Measurements from ENCODE around the gene AQP9.

The AQP9 gene

DNA sequence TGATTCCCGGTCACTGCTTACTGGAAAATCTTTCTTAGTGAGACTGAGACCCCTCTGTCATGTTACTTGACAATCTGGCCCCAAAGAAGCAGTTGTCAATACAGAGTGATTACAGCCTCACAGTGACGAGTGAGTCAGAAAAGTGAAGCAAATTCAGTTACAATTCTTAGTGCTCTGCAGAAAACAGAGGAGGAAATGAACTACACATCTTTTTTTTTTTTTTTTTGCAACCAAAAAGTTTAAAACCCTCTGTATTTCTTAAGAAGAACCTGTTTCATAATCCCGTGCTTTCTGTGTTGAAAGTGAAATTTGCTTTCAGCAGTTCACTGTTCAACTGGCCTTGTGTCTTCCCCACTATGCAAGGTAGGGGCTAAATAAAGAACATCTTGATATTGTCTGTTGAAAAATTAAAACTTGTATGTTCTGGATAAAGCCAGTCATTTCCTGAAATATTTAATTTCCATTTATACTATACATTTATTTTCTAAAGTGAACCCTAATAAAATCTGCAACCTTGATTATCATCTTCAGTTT, 1.9 kb downstream of the AQP9 start:
- no peak for DNase-seq (ENCODE audit: low read depth in 2 of 2)

GRCh38 chr15:58141894-58142293, 3.7 kb downstream of the AQP9 start:
- no peak for DNase-seq (ENCODE audit: low read depth in 2 of 2)

DNA sequence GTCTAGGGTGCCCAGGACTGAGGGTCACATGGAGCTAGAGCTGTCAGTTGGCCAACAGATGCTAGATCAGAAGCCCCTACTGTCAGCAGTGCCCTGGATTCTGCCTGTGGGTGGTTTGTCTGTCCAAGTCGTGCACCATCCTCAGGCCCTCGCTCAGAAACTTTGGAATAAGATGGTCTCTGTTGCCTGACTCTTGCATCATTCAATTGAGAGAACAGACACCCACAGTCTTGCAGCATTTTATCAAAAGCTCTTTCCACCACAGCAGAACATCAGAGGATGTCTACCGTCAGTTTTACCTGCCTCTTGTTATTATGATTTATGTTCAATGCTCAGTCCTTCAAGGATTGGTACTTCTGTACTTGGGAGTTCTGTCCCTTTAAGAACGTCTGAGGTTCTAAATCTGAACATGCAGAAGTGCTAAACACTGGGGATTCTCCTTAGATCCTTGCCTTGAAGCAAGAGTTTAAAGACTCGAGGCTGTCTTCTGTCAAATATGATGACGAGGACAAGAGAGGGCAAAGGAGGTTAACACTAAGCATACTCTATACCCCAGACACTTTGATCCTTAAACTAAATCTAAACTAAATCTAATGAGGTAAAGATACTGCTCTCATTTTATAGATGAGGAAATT, 4.8 kb downstream of the AQP9 start:
- DNase-seq (ENCODE audit: low read depth in 2 of 2) = no peak

GRCh38 chr15:58145606-58146005, 7.4 kb downstream of the AQP9 start:
- DNase-seq (ENCODE audit: low read depth in 2 of 2) = no peak

- DNase-seq (ENCODE audit: low read depth in 2 of 2) = no peak
Observed at GRCh38 chr15:58146211-58146610, 8.0 kb downstream of the AQP9 start.

DNA sequence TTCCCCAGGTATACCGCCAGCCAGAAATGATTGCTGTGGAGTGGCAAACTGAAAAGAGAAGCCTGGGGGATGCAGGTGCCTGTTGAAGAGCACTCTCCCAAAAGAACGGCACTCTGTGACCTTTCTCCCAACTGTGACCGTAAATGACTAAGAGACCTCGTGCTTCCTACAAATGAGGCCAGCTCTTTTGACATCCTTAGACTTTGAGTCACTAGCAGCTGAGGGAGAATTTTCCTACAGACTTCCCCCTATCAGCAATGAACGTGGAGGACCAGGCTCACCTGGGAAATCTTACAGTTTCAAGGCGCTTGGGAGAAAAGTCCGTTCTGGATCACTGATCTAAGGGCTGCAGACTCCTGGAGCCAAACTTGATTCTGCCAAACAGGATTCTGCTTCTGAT, 8.6 kb downstream of the AQP9 start:
- no peak for DNase-seq (ENCODE audit: low read depth in 2 of 2)

DNA sequence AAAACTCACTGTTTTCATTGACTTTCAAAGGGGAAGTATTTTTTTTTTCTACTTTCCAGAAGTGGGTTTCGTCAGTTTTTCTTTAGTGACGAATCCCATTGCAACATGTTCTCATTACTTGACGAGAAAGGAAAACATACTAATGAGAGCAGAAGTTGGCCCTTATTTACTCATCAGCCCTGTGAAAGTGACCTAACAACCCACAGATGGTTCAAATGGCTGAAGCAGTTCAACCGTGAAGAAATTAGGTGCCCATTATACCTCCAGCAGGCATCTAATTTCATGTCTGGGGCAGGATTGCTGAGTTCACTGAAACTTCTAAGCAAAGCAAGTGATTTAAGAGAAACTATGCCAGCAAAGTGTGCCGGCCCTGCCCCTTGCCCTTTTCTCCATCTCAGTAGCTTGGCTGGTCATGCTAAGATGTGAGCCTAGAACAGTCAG, 9.0 kb downstream of the AQP9 start:
- no peak for DNase-seq (ENCODE audit: low read depth in 2 of 2)

- no peak for DNase-seq (ENCODE audit: low read depth in 2 of 2)
Observed at GRCh38 chr15:58148120-58148519, 9.9 kb downstream of the AQP9 start.

- no peak for DNase-seq (ENCODE audit: low read depth in 2 of 2)
Observed at GRCh38 chr15:58148633-58149445, 10.7 kb downstream of the AQP9 start.

- no peak for DNase-seq (ENCODE audit: low read depth in 2 of 2)
Observed at GRCh38 chr15:58154769-58155168, 16.6 kb downstream of the AQP9 start.

GRCh38 chr15:58159827-58160386, 21.7 kb downstream of the AQP9 start:
- no peak for DNase-seq (ENCODE audit: low read depth in 2 of 2)

DNA sequence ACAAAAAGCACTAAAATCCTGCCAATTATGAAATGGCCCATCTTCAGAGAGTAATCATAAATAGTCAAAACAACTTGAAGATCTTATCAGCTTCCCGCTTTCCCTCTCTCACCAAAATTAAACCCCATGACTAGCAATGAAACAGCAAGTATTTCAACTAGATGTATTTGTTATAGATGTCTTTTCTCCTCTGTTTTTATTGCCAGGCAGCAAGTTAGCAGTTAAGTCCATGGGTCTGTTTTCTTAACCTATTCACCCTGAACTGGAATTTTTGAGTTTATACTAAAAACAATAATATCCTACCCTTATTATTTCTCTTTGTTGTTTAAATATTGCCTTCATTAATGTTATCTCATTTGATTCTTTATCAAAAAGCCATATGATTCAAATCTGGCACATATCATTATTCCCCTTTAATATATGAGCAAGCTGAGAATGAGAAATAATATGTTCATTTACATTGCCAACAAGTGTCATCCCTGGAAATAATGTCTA, 23.3 kb downstream of the AQP9 start:
- DNase-seq (ENCODE audit: low read depth in 2 of 2) = no peak

- DNase-seq (ENCODE audit: low read depth in 2 of 2) = no peak
Observed at GRCh38 chr15:58163985-58164384, 25.8 kb downstream of the AQP9 start.

DNA sequence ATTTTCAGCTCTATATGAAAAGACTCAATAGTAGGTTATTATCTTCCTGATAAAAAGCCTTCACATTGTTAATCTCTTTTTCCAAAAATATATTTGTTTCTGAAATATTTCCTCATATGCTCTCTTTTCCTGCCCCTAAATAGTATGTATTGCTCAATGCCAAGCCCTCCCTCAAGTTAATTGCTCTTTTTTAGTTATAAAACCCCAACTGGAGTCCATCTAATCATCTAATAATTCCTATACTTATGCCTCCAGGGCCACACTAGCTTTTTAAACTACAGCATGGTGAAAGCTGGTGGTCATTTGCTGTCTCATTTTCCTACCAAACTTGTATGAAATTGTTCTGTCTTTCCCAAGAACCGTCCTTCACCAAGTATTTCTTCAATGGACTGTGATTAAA, 26.7 kb downstream of the AQP9 start:
- DNase-seq (ENCODE audit: low read depth in 2 of 2) = no peak

DNA sequence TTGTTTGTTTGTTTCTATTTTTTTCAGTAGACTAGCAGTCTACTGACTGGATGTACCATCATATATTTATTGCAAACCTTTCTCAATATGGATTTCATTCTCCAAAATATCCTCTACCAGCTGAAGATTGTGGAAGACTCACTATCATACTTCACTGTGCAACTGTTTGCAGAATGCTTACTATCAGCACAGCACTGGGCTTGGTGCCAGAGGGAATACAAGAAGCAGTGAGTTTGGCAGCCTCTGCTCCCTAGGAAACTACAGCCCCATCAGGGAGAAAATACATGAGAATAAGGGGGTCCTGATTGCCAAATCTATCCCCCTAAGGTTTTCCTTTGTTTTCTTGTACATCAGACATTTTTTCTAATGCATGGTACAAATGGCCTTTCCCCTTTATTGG, 27.5 kb downstream of the AQP9 start:
- DNase-seq (ENCODE audit: low read depth in 2 of 2) = no peak

GRCh38 chr15:58167095-58167691, 29.0 kb downstream of the AQP9 start:
- DNase-seq (ENCODE audit: low read depth in 2 of 2) = no peak

- DNase-seq (ENCODE audit: low read depth in 2 of 2) = no peak
Observed at GRCh38 chr15:58169934-58170333, 31.8 kb downstream of the AQP9 start.

GRCh38 chr15:58171476-58172061, 33.4 kb downstream of the AQP9 start:
- DNase-seq (ENCODE audit: low read depth in 2 of 2) = no peak

- no peak for DNase-seq (ENCODE audit: low read depth in 2 of 2)
Observed at GRCh38 chr15:58174709-58175108, 36.5 kb downstream of the AQP9 start.

DNA sequence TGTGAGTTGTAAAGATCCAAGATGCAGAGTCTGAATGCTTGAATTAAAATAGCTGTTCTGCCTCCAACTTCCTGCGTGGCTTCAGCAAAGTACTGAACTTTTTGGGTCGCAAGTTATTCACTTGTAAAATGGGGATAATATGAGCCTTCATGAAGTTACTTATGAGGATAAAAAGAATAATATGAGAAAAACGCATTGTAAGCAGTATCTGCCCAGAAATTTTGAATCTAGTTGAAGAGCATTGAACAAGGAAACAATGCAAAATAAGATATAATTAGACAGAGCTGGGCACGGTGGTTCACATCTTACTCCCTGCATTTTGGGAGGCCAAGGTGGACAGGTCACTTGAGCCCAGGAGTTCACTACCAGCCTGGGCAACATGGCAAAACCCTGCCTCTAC, 37.8 kb downstream of the AQP9 start:
- DNase-seq (ENCODE audit: low read depth in 2 of 2) = no peak

- no peak for DNase-seq (ENCODE audit: low read depth in 2 of 2)
Observed at GRCh38 chr15:58178668-58179067, 40.5 kb downstream of the AQP9 start.

GRCh38 chr15:58179206-58179605, 41.0 kb downstream of the AQP9 start:
- DNase-seq (ENCODE audit: low read depth in 2 of 2) = no peak
